ENCODE results near the gene GRIN2A.

DNA sequence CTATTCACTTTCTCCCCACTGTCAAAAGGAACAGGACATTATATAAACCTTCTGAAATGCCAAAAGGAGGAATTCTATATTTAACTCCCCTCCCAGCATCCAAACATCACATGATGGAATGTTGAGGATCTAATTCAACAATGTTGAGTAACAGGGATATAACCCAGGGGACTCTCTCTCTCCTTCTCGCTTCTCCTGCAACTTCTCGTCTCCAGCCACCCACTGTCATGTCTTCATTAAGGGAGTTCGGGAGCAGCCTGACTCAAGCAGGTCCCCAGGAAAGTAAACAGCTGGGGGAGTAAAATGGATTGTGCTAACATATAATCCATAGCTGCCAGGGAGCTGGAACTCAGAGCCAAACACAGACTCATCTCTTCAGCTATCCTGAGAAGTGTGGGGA, 51.7 kb downstream of the GRIN2A start:
- no peak for TF ChIP-seq POLR2A (IDR thresholded peaks at IDR 0.05; ENCODE audit: low read depth, low read length)
- no peak for TF ChIP-seq TAF1 (IDR thresholded peaks at IDR 0.05; ENCODE audit: borderline replicate concordance, low read depth, low read length)
